H1 (cell line): ENCODE measurements around the gene SFXN1.

ENCODE experiments used
- CEBPB ChIP-seq: IDR thresholded peaks from 2 replicates; pipeline ENCODE4 v1.6.1; 2012; ENCODE audit warnings: low read depth, low read length
- CTCF ChIP-seq, 3 experiments: IDR thresholded peaks; 1 replicate in 2 of 3; 2 replicates in 1 of 3; pipeline versions ENCODE4 v1.5.1 to v1.6.1; 2011; ENCODE audit warnings: low read length in 3 of 3, mild to moderate bottlenecking in 3 of 3, inconsistent platforms in 2 of 3, low read depth in 1 of 3, moderate library complexity in 1 of 3; ENCODE audit not compliant: insufficient read depth in 1 of 3; ENCODE audit errors: control extremely low read depth in 1 of 3
- EZH2 ChIP-seq: fragments of 200-600 bp; sonication (generic); IDR thresholded peaks from 2 replicates; pipeline ENCODE4 v1.7.1; 2012; ENCODE audit warnings: low read depth, mild to moderate bottlenecking, moderate library complexity, low read length, inconsistent platforms; ENCODE audit not compliant: severe bottlenecking
- MAX ChIP-seq: IDR thresholded peaks from 2 replicates; pipeline ENCODE4 v1.6.1; 2012; ENCODE audit warnings: inconsistent platforms
- SIN3A ChIP-seq, 2 experiments: IDR thresholded peaks in 1 of 2; conservative IDR thresholded peaks in 1 of 2; 2 replicates each; pipeline ENCODE4 v1.6.1; 2011 to 2012; ENCODE audit warnings: low read length in 2 of 2, improper control_type of control experiment in 1 of 2, low read depth in 1 of 2, mild to moderate bottlenecking in 1 of 2
- TCF12 ChIP-seq: IDR thresholded peaks from 2 replicates; pipeline ENCODE4 v1.6.1; 2011; ENCODE audit warnings: low read depth, mild to moderate bottlenecking, low read length
- YY1 ChIP-seq: IDR thresholded peaks from 2 replicates; pipeline ENCODE4 v1.6.1; 2011; ENCODE audit warnings: low read depth, mild to moderate bottlenecking, low read length
- ZNF274 ChIP-seq: IDR thresholded peaks from 2 replicates; pipeline ENCODE4 v1.7.0; 2012; ENCODE audit warnings: low read length, borderline replicate concordance; ENCODE audit errors: extremely low read depth

- no peak for TF ChIP-seq MAX
- no peak for TF ChIP-seq CTCF (IDR thresholded peaks at IDR 0.05; ENCODE audit: control extremely low read depth in 1 of 3, insufficient read depth in 1 of 3, low read depth in 1 of 3, low read length in 3 of 3)
- TF ChIP-seq YY1: no peak
- TF ChIP-seq TCF12: no peak
- no peak for TF ChIP-seq EZH2
- TF ChIP-seq CEBPB: no peak
- TF ChIP-seq ZNF274: no peak
- TF ChIP-seq SIN3A (conservative IDR thresholded peaks at IDR 0.05 in 1 of 2, IDR thresholded peaks at IDR 0.05 in 1 of 2; ENCODE audit: low read depth in 1 of 2, low read length in 2 of 2): no peak
These were observed 91.3 kb downstream of the SFXN1 start for GRCh38 chr5:175569701-175570100.
